Spleen (tissue), 11 donors: ENCODE measurements around the gene AXIN1. TPM values are rescaled to one million over a fixed set of nuclear protein-coding genes. Genes with fewer than 3 reads are reported as not detected.
A peak's percentile ranks its signal among the peaks of the same experiment; 100 is the strongest.

Experiments used
- DNase-seq: peaks from one replicate; pipeline ENCODE4 v3.0.0-alpha.2; 2020
- H3K27ac ChIP-seq, 8 donors: fragments of 200-600 bp; sonication (generic) in 7 of 8; 1 replicate in 4 of 8; 2 replicates in 4 of 8; pipeline versions ENCODE4 v1.5.0 to v1.8.0; 2016 to 2021; ENCODE audit warnings: inconsistent platforms in 4 of 8, mild to moderate bottlenecking in 4 of 8, moderate library complexity in 1 of 8
- H3K27me3 ChIP-seq, 7 donors: fragments of 200-600 bp; sonication (generic) in 6 of 7; replicated peaks in 1 of 7; 1 replicate in 4 of 7; 2 replicates in 3 of 7; pipeline versions ENCODE4 v1.5.0 to v1.8.0; 2016 to 2021; ENCODE audit warnings: inconsistent platforms in 3 of 7, mild to moderate bottlenecking in 1 of 7
- H3K36me3 ChIP-seq, 6 donors: fragments of 200-600 bp; sonication (generic) in 5 of 6; 1 replicate in 4 of 6; 2 replicates in 2 of 6; pipeline versions ENCODE4 v1.5.0 to v1.8.0; 2016 to 2021; ENCODE audit warnings: inconsistent platforms in 2 of 6
- H3K4me1 ChIP-seq, 6 donors: fragments of 200-600 bp; sonication (generic) in 5 of 6; 1 replicate in 3 of 6; 2 replicates in 3 of 6; pipeline versions ENCODE4 v1.5.0 to v1.8.0; 2016 to 2021; ENCODE audit warnings: inconsistent platforms in 3 of 6
- H3K4me3 ChIP-seq, 8 donors: fragments of 200-600 bp; sonication (generic) in 7 of 8; 1 replicate in 4 of 8; 2 replicates in 4 of 8; pipeline versions ENCODE4 v1.5.0 to v1.8.0; 2016 to 2021; ENCODE audit warnings: inconsistent platforms in 4 of 8, mild to moderate bottlenecking in 4 of 8, moderate library complexity in 2 of 8
- H3K9me3 ChIP-seq, 8 donors: fragments of 200-600 bp; sonication (generic) in 7 of 8; 1 replicate in 4 of 8; 2 replicates in 4 of 8; pipeline versions ENCODE4 v1.5.0 to v1.8.0; 2016 to 2021; ENCODE audit warnings: inconsistent platforms in 4 of 8
- POLR2A ChIP-seq, 3 donors: fragments of 450-650 bp; IDR thresholded peaks; one replicate each; pipeline ENCODE4 v1.5.1; 2017; ENCODE audit warnings: antibody characterized with exemption in 3 of 3, mild to moderate bottlenecking in 1 of 3
- POLR2AphosphoS5 ChIP-seq, 3 donors: sonication (generic); formaldehyde crosslinking; IDR thresholded peaks; one replicate each; pipeline ENCODE4 v1.5.1; 2017; ENCODE audit warnings: antibody characterized with exemption in 3 of 3
- WGBS, 5 donors: extraction: QIAGEN DNeasy Blood & Tissue Kit in 3 of 5; methylation state at CpG; one replicate each; pipeline versions ENCODE4 v1.1.5 to v1.1.7; 2013 to 2018; 5-methylcytosine and 5-hydroxymethylcytosine counted together
- intact Hi-C: fragments of 100-400 bp; cut with DNase I; formaldehyde crosslinking; loops from one replicate; pipeline ENCODE4 v1.15.0; 2023; ENCODE audit warnings: low total_unique reads
- polyA plus RNA-seq, 3 donors: library from polyadenylated mRNA; stranded (reverse); fragments of 200-250 nt; gene quantifications; one replicate each; pipeline ENCODE4 v1.2.1, GENCODE V29; 2013
- total RNA-seq, 7 donors: library from RNA; depleted of rRNA in 3 of 7; stranded (reverse); fragments of >200 nt in 3 of 7; fragmentation: NEBNext Ultra II Directional in 4 of 7; extraction: Animal tissue kit (Norgen Biotek cat#: 25700) in 4 of 7; gene quantifications; one replicate each; pipeline versions ENCODE4 v1.1.0 to v1.2.1, GENCODE V29; 2016 to 2021
- TF ChIP-seq, protein P1 (sequence below), 11 experiments: fragments of 200-600 bp in 7 of 11; fragments of 450-650 bp in 4 of 11; sonication (generic) in 4 of 11; IDR thresholded peaks in 8 of 11; conservative IDR thresholded peaks in 3 of 11; 1 replicate in 7 of 11; 2 replicates in 4 of 11; pipeline versions ENCODE4 v1.4.0 to v1.8.0; 2016 to 2021; ENCODE audit warnings: antibody characterized with exemption in 11 of 11, inconsistent platforms in 4 of 11, mild to moderate bottlenecking in 1 of 11
- donor health status: healthy with polysubstance abuse.
- donor health status: DM: no; HTN: no; CAD: no; lungs with moderate emphysema.
- donor health status: DM: no; HTN: no; CAD: no.
- donor health status: Bipolar disorder and iron deficiency.
- donor health status: healthy.
- donor health status: DM: no; HTN: no; CAD: no.
- donor health status: DM: yes; HTN: yes; CAD: no.

AXIN1 gene
- total and polyA plus RNA-seq, 10 donors: 12.9 to 27.3 (median 23.9) TPM

DNA sequence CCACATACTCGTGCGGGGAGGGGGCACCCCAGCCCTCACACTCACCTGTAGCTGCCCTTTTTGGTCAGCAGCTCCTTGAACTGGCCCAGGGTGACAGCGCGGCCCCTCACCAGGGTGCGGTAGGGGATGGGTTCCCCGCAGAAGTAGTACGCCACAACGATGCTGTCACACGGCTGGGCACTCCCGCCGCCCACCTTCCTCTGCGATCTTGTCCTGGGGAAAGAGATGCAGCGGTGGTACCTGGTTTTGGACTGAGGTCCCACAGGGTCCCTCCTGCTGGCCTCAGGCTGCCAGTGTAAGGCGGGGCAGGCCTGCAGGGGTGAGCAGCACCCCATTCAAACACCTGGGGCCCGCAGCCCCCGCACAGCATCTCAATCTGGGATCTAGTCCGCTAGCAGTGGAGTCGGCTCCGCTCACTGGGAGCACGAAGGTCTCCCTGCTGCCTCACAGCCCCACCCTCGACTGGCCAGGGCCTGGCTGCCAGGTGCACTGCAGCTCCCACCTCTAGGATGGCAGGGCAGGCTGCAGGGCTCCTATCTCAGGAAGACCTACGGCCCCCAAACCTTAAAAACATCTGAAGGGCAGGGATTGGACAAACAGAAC lies 63.0 kb downstream of the AXIN1 start:
- Histone ChIP-seq H3K27me3 (no peaks in the 10 kb centered on the region), H3K4me1 (no peaks in the 10 kb centered on the region), H3K9me3 (peaks cover 0 to 8% (median 0%) of the 10 kb centered on the region in 8 donors), H3K4me3 (no peak overlapping the region), H3K36me3 (peaks cover 0 to 89% (median 74%) of the 10 kb centered on the region in 6 donors), H3K27ac (no peak overlapping the region)
- intact Hi-C loops: no loop called here
- no peak for DNase-seq
- TF ChIP-seq, protein P1, sequence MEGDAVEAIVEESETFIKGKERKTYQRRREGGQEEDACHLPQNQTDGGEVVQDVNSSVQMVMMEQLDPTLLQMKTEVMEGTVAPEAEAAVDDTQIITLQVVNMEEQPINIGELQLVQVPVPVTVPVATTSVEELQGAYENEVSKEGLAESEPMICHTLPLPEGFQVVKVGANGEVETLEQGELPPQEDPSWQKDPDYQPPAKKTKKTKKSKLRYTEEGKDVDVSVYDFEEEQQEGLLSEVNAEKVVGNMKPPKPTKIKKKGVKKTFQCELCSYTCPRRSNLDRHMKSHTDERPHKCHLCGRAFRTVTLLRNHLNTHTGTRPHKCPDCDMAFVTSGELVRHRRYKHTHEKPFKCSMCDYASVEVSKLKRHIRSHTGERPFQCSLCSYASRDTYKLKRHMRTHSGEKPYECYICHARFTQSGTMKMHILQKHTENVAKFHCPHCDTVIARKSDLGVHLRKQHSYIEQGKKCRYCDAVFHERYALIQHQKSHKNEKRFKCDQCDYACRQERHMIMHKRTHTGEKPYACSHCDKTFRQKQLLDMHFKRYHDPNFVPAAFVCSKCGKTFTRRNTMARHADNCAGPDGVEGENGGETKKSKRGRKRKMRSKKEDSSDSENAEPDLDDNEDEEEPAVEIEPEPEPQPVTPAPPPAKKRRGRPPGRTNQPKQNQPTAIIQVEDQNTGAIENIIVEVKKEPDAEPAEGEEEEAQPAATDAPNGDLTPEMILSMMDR (IDR thresholded peaks at IDR 0.05 in 8 of 11, conservative IDR thresholded peaks at IDR 0.05 in 3 of 11): no peak
- TF ChIP-seq POLR2A (IDR thresholded peaks at IDR 0.05) (no peak), POLR2AphosphoS5 (IDR thresholded peaks at IDR 0.05) (no peak)
- 77 to 97% (median 94%) methylated on average over 3 to 22 of the region's 22 CpGs for WGBS, 5 donors

DNA sequence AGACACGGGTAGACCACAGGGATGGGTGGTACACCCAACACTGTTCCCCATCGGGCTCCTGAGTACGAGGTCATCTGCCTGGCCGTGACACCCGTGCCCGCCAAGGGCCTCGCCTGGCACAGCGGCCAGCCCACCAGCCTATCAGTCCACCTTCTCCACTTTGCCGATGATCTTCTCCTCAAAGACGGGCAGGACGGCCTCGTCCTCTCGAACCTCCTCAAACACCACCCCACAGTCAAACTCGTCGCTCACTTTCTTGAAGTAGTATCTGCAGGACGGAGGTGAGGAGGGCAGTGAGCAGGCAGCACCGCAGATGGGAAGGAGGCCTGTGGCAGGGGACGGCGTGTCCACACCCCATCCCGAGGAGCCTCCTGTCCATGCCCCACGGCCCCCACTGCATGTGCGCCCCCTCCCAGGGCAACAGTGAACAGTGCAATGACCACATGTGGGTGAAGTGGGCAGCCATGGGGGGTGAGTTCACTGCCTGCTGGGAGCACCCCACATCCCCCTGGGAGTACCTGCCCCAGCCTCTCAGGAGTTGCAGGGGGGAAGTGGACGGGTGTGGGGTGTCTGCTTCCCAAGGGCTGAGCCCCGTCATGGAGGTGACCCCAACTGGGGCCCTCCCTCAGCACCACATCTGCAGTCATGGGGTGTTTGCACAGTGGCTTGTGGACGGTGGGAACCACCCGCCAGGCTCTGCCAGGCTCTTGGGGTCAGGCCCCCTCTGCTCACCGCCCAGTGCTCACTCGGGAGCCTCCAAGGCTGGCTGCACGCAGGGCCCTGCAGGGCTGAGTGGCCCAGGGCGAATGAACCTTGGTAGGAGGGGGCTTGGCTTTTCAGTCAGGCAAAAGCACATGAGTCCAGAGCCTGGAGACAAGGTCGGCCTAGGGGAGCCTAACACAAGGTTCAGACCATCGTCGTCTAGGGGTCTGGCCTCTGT lies 64.3 kb downstream of the AXIN1 start:
- peaks cover 0 to 8% (median 0%) of the 10 kb centered on the region in 8 donors for H3K9me3 ChIP-seq
- no peaks in the 10 kb centered on the region for H3K4me1 ChIP-seq
- intact Hi-C loops: no loop called here
- no peak overlapping the region for H3K27ac ChIP-seq
- TF ChIP-seq, protein P1 (IDR thresholded peaks at IDR 0.05 in 8 of 11, conservative IDR thresholded peaks at IDR 0.05 in 3 of 11): no peak
- peak in 1 of 3 donors; percentile 4 for TF ChIP-seq POLR2AphosphoS5 (IDR thresholded peaks at IDR 0.05)
- H3K27me3 ChIP-seq: peaks cover 0 to 3% (median 0%) of the 10 kb centered on the region in 7 donors
- no peak overlapping the region for H3K4me3 ChIP-seq
- WGBS, 5 donors: 93 to 96% (median 94%) methylated on average over 28 to 33 of the region's 33 CpGs
- DNase-seq: no peak
- peaks cover 0 to 77% (median 67%) of the 10 kb centered on the region in 6 donors for H3K36me3 ChIP-seq

DNA sequence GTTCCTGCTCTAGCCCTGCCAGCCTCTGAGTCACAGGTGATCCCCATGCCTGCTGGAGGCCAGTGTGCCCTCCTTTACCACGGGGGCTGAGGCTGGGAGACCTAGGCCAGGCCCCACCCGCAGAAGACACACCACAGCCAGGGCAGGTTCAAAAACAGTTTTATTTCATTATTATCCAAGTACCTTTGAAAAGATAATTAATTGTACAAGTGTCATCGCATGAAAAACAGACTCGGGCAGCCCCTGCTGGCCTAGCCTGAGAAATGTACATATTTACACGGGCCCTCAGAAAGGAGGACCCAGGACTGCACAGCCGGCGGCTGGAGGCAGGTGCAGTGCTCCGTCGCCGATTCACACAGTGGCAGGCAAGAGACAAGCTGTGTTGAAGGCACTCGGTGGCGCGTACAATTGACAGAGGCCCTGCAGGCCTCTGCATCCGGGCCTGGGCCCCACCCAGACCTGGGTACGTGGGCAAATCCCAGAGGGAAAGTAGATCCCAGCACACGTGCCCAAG lies 65.2 kb downstream of the AXIN1 start:
- 88 to 92% (median 90%) methylated on average over 12 to 16 of the region's 16 CpGs for WGBS, 5 donors
- no peaks in the 10 kb centered on the region for H3K4me1 ChIP-seq
- no peak for DNase-seq
- intact Hi-C loops: no loop called here
- H3K27ac ChIP-seq: no peak overlapping the region
- no peak for TF ChIP-seq POLR2A (IDR thresholded peaks at IDR 0.05)
- TF ChIP-seq POLR2AphosphoS5 (IDR thresholded peaks at IDR 0.05): peak in 1 of 3 donors; percentile 5
- TF ChIP-seq, protein P1 (IDR thresholded peaks at IDR 0.05 in 8 of 11, conservative IDR thresholded peaks at IDR 0.05 in 3 of 11): no peak
- H3K36me3 ChIP-seq: peaks cover 0 to 68% (median 58%) of the 10 kb centered on the region in 6 donors
- H3K9me3 ChIP-seq: peaks cover 0 to 8% (median 0%) of the 10 kb centered on the region in 8 donors
- no peak overlapping the region for H3K4me3 ChIP-seq
- H3K27me3 ChIP-seq: peaks cover 0 to 12% (median 2%) of the 10 kb centered on the region in 7 donors
